GM23338 (cell line): ENCODE measurements around the gene PLEKHJ1. TPM values are rescaled to one million over a fixed set of nuclear protein-coding genes. Genes with fewer than 3 reads are reported as not detected.

Experiments used
- ATAC-seq: fragments of 200-7000 bp; cut with Tn5 transposase; 3 replicates; pipeline ENCODE4 v1.9.1; 2020
- DNase-seq: peaks from one replicate; pipeline ENCODE4 v3.0.0-alpha.2; 2015; ENCODE audit warnings: low spot score
- H2AFZ ChIP-seq: fragments of 200-600 bp; sonication (generic); 2 replicates; pipeline ENCODE4 v1.8.0; 2016; ENCODE audit warnings: antibody characterized with exemption, mild to moderate bottlenecking, moderate library complexity
- H3F3A ChIP-seq: fragments of 200-600 bp; sonication (generic); replicated peaks from 2 replicates; pipeline ENCODE4 v1.8.0; 2017; ENCODE audit warnings: antibody characterized with exemption, mixed run types, low read depth
- H3K27ac ChIP-seq: fragments of 200-600 bp; sonication (generic); 2 replicates; pipeline ENCODE4 v1.6.1; 2016; ENCODE audit warnings: low read depth
- H3K27me3 ChIP-seq: fragments of 200-600 bp; sonication (generic); 2 replicates; pipeline ENCODE4 v1.8.0; 2016; ENCODE audit warnings: mild to moderate bottlenecking, mixed run types, moderate library complexity; ENCODE audit not compliant: insufficient read depth
- H3K36me3 ChIP-seq: fragments of 200-600 bp; sonication (generic); 2 replicates; pipeline ENCODE4 v1.8.0; 2016; ENCODE audit warnings: mild to moderate bottlenecking; ENCODE audit not compliant: insufficient read depth
- H3K4me1 ChIP-seq: fragments of 200-600 bp; sonication (generic); 2 replicates; pipeline ENCODE4 v1.8.0; 2016; ENCODE audit warnings: mild to moderate bottlenecking, moderate library complexity; ENCODE audit not compliant: insufficient read depth
- H3K4me2 ChIP-seq: fragments of 200-600 bp; sonication (generic); 2 replicates; pipeline ENCODE4 v1.7.1; 2017; ENCODE audit warnings: mixed run types
- H3K4me3 ChIP-seq: fragments of 200-600 bp; sonication (generic); 2 replicates; pipeline ENCODE4 v1.6.1; 2016; ENCODE audit warnings: mixed run types
- H3K79me2 ChIP-seq: fragments of 200-600 bp; sonication (generic); replicated peaks from 2 replicates; pipeline ENCODE4 v1.8.0; 2017; ENCODE audit warnings: mild to moderate bottlenecking; ENCODE audit not compliant: insufficient read depth
- H3K9me2 ChIP-seq: fragments of 200-600 bp; sonication (generic); 2 replicates; pipeline ENCODE4 v1.8.0; 2017; ENCODE audit not compliant: insufficient read depth
- H4K20me1 ChIP-seq: fragments of 200-600 bp; sonication (generic); replicated peaks from 2 replicates; pipeline ENCODE4 v1.8.0; 2017; ENCODE audit warnings: mild to moderate bottlenecking; ENCODE audit not compliant: insufficient read depth
- H3K27ac Mint-ChIP-seq: 2 replicates; pipeline ENCODE4 v1.8.0; 2020; ENCODE audit warnings: inconsistent platforms, mild to moderate bottlenecking, moderate library complexity, mixed read lengths
- H3K27me3 Mint-ChIP-seq: 3 replicates; pipeline ENCODE4 v1.8.0; 2022; ENCODE audit warnings: low read depth, mild to moderate bottlenecking, moderate library complexity, mixed read lengths, inconsistent platforms; ENCODE audit not compliant: insufficient read depth, poor library complexity
- H3K36me3 Mint-ChIP-seq: 3 replicates; pipeline ENCODE4 v1.8.0; 2021; ENCODE audit warnings: low read depth, mild to moderate bottlenecking, inconsistent platforms, moderate library complexity, mixed read lengths
- H3K4me1 Mint-ChIP-seq: 3 replicates; pipeline ENCODE4 v1.8.0; 2020; ENCODE audit warnings: mild to moderate bottlenecking, inconsistent platforms, mixed read lengths
- H3K4me3 Mint-ChIP-seq: 3 replicates; pipeline ENCODE4 v1.8.0; 2021; ENCODE audit warnings: moderate library complexity, mild to moderate bottlenecking, inconsistent platforms, mixed read lengths
- H3K9me3 Mint-ChIP-seq: 3 replicates; pipeline ENCODE4 v1.8.0; 2020; ENCODE audit warnings: moderate library complexity, mild to moderate bottlenecking, inconsistent platforms, mixed read lengths
- NANOG ChIP-seq: IDR thresholded peaks from 2 replicates; pipeline ENCODE4 v1.6.1; 2016; ENCODE audit warnings: antibody characterized with exemption, borderline replicate concordance
- POLR2AphosphoS5 ChIP-seq: IDR thresholded peaks from 2 replicates; pipeline ENCODE4 v1.6.1; 2016; ENCODE audit warnings: antibody characterized with exemption, low read depth
- ZNF114 ChIP-seq: fragments of 250-450 bp; sonication (Bioruptor Pico); IDR thresholded peaks from 2 replicates; pipeline ENCODE4 v1.5.0; 2020; ENCODE audit warnings: mild to moderate bottlenecking, moderate library complexity
- ZNF331 ChIP-seq: fragments of 250-450 bp; sonication (Bioruptor Pico); IDR thresholded peaks from 2 replicates; pipeline ENCODE4 v1.5.0; 2020; ENCODE audit warnings: low read depth, mild to moderate bottlenecking, moderate library complexity
- polyA plus RNA-seq: library from polyadenylated mRNA; unstranded; fragments of >200 nt; fragmentation: Nextera tagmentation; extraction: Ambion mirVana; gene quantifications from 2 replicates; pipeline ENCODE4 v1.2.1, GENCODE V29; 2016
- total RNA-seq: library from RNA; depleted of rRNA; stranded (reverse); fragments of >200 nt; shearing (Covaris generic); gene quantifications from 2 replicates; pipeline ENCODE4 v1.2.3, GENCODE V29; 2014
- TF ChIP-seq, protein P1 (sequence below), 2 experiments: fragments of 200-600 bp in 1 of 2; sonication (generic) in 1 of 2; conservative IDR thresholded peaks; 2 replicates each; pipeline versions ENCODE4 v1.5.1 to v1.6.1; 2016 to 2017; ENCODE audit warnings: antibody characterized with exemption in 2 of 2, low read depth in 2 of 2, mild to moderate bottlenecking in 2 of 2, moderate library complexity in 1 of 2

Gene PLEKHJ1
- total and polyA plus RNA-seq, 2 experiments from 2014 or later = 146 to 210 TPM

DNA sequence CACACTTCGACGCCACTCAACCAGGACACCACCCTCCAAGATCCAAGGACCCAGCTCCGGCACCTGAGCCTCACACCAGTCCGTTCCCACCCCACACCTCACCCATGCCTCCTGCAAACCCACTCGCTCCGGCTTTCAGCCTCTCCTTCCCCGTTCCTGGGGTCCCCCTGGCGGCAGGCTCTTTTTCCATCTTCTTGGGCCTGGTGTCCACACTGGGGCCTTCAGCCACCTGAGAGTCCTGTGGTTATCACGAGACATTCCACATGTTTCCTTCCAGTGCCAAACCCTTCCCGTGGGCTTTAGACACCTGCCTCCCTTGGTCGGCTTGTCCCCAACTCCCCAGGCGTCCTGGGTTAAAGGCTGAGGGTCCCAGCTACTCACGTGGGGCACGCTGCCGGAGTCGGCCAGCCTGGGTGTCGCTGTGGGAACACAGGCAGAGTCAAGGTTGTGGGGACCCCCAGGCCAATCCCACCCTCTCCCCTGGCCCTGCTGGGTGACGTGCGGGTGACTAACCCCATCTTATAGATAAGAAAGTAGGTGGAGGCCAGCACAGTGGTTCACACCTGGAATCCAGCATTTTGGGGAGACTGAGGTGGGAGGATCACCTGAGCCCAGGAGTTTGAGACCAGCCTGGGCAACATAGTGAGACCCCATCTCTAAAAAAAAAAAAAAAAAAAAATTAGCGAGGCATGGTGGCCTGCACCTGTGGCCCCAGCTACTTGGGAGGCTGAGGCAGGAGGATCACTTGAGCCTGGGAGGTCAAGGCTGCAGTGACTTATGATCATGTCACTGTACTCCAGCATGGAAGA lies 18.1 kb upstream of the PLEKHJ1 start:
- DNase-seq = peak; percentile 89
- no peaks in the 10 kb centered on the region for H3K36me3 Mint-ChIP-seq
- no peaks in the 10 kb centered on the region for H3K9me3 Mint-ChIP-seq
- peaks cover 38% of the 10 kb centered on the region for H3K27me3 Mint-ChIP-seq
- Histone ChIP-seq H3K9me2 (no peaks in the 10 kb centered on the region), H4K20me1 (no peaks in the 10 kb centered on the region), H3K4me2 (peak overlapping the region; percentile 93), H3K36me3 (no peaks in the 10 kb centered on the region), H3K27ac (no peak overlapping the region), H3F3A (peaks cover 4% of the 10 kb centered on the region; the same call in 1 of the 2 replicates), H2AFZ (peak overlapping the region; percentile 98), H3K4me3 (peak overlapping the region; percentile 69), H3K79me2 (no peaks in the 10 kb centered on the region), H3K27me3 (peaks cover 21% of the 10 kb centered on the region), H3K4me1 (peaks cover 5% of the 10 kb centered on the region; the same call in 1 of the 2 replicates)
- TF ChIP-seq ZNF114 (CRISPR knock-in tag) = no peak
- TF ChIP-seq, protein P1, sequence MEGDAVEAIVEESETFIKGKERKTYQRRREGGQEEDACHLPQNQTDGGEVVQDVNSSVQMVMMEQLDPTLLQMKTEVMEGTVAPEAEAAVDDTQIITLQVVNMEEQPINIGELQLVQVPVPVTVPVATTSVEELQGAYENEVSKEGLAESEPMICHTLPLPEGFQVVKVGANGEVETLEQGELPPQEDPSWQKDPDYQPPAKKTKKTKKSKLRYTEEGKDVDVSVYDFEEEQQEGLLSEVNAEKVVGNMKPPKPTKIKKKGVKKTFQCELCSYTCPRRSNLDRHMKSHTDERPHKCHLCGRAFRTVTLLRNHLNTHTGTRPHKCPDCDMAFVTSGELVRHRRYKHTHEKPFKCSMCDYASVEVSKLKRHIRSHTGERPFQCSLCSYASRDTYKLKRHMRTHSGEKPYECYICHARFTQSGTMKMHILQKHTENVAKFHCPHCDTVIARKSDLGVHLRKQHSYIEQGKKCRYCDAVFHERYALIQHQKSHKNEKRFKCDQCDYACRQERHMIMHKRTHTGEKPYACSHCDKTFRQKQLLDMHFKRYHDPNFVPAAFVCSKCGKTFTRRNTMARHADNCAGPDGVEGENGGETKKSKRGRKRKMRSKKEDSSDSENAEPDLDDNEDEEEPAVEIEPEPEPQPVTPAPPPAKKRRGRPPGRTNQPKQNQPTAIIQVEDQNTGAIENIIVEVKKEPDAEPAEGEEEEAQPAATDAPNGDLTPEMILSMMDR (conservative IDR thresholded peaks at IDR 0.05; ENCODE audit: low read depth in 2 of 2) = peak; percentile 69 to 75
- H3K4me1 Mint-ChIP-seq = peaks cover 3% of the 10 kb centered on the region; the same call in 2 of the 3 replicates
- peak overlapping the region; percentile 69 for H3K4me3 Mint-ChIP-seq
- H3K27ac Mint-ChIP-seq = no peak overlapping the region
- peak; percentile 32 for ATAC-seq

DNA sequence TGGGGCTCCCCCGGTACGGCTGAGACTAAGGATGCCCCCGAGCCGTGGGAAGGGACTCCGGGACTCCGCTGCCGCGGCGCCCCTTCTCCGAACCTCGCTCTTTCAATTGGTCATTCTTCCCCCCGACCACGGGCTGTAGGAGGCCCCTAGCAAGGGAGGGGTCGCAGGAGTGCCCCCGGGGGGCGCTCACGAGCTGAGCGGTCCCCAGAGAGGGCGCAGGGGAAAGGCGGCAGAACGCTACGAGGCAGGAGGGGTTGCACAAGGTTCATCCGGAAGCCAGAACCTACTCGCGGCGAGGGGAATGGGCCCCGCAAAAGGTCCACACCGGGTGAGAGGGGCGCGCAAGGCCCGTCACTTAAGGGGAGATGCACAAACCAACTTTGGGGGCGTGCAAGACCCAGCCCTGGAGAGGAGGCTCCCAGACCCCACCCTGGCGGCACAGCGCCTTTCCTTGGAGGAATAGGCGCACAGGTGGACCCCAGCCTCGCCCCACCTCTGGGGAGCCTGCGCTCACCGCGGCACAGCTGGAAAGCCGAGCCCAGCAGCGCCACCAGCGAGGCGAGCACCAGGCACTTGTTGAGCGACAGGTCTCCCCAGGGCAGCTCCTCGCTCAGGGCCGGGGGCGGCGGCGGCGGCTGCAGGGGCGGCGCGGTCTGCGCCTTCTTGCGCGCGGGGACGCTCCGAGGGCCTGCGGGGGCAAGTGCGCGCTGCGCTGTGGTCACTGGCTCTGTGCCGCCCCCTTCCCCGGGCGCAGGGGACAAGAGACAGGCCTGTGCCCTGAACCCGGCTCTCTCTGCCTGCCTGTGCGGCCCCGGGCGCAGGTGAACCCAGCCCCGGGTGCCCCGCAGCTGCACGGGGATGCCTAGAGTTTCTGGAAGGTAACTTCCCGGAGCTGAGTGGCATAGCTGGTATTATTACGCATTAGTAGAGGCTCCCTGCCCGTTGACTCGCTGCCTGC lies 17.3 kb upstream of the PLEKHJ1 start:
- H4K20me1 ChIP-seq = no peaks in the 10 kb centered on the region
- H2AFZ ChIP-seq = peak overlapping the region; percentile 98
- no peaks in the 10 kb centered on the region for H3K79me2 ChIP-seq
- ATAC-seq (peak; percentile 35), DNase-seq (peak; percentile 87)
- Mint-ChIP-seq H3K9me3 (no peaks in the 10 kb centered on the region), H3K36me3 (no peaks in the 10 kb centered on the region), H3K4me3 (peak overlapping the region; percentile 69), H3K27ac (no peak overlapping the region), H3K4me1 (peaks cover 3% of the 10 kb centered on the region; the same call in 2 of the 3 replicates), H3K27me3 (peaks cover 37% of the 10 kb centered on the region)
- H3K27ac ChIP-seq = no peak overlapping the region
- peak overlapping the region; percentile 69 for H3K4me3 ChIP-seq
- H3K4me1 ChIP-seq = peaks cover 5% of the 10 kb centered on the region; the same call in 1 of the 2 replicates
- peak overlapping the region; percentile 93 for H3K4me2 ChIP-seq
- no peaks in the 10 kb centered on the region for H3K36me3 ChIP-seq
- H3K9me2 ChIP-seq = no peaks in the 10 kb centered on the region
- H3K27me3 ChIP-seq = peaks cover 21% of the 10 kb centered on the region
- H3F3A ChIP-seq = peaks cover 4% of the 10 kb centered on the region; the same call in 1 of the 2 replicates
- TF ChIP-seq ZNF331 (CRISPR knock-in tag) (no peak), NANOG (no peak), POLR2AphosphoS5 (0 out of 2 replicates have a peak, but pooled peaks have one; percentile 35)
- TF ChIP-seq, protein P1 (conservative IDR thresholded peaks at IDR 0.05; ENCODE audit: low read depth in 2 of 2) = peak; percentile 62 to 73
